Left cardiac atrium (tissue), 4 donors: ENCODE results near the gene C14orf180. TPM values are rescaled to one million over a fixed set of nuclear protein-coding genes. Genes with fewer than 3 reads are reported as not detected.

Experiments
- ATAC-seq, 2 donors: fragments of 200-7000 bp; cut with Tn5 transposase; one replicate each; pipeline ENCODE4 v1.9.1; 2020; ENCODE audit warnings: mild to moderate bottlenecking in 2 of 2, moderate library complexity in 2 of 2
- DNase-seq: peaks from one replicate; pipeline ENCODE4 v3.0.0-alpha.2; 2020
- intact Hi-C, 2 donors: fragments of 100-400 bp; cut with DNase I; formaldehyde crosslinking; loops; one replicate each; pipeline versions ENCODE4 v1.14.1 to v1.15.1; 2022 to 2023
- total RNA-seq, 2 donors: library from RNA; stranded (reverse); fragmentation: NEBNext Ultra II Directional; extraction: Animal tissue kit (Norgen Biotek cat#: 25700); gene quantifications; one replicate each; pipeline ENCODE4 v1.2.1, GENCODE V29; 2021
- donor health status: DM: no; HTN: yes; CAD: no.
- donor health status: DM: no; HTN: yes; CAD: no; lungs with severe emphysema.
- donor health status: DM: yes; HTN: yes; CAD: no.
- donor health status: Dilated cardiomyopathy.

Gene C14orf180
- total RNA-seq, 2 donors from 2014 or later = 26.6 to 66.7 TPM

GRCh38 chr14:104559028-104559803 is 20.3 kb upstream of the C14orf180 start:
- ATAC-seq = no peak
- intact Hi-C loops = no loop called here

GRCh38 chr14:104559804-104560585 is 19.6 kb upstream of the C14orf180 start:
- no peak for ATAC-seq
- peak; percentile 6 for DNase-seq
- intact Hi-C loops = loop anchor here in 1 of 2 donors (5.0 to 10.0 kb wide), 2 partner anchors 423 to 485 kb away; partner anchors contain the start of gene KIF26A

More at GRCh38 chr14:104559028-104559803, 20.3 kb upstream of the C14orf180 start:
- peak; percentile 12 for DNase-seq

GRCh38 chr14:104560586-104560945 is 19.0 kb upstream of the C14orf180 start:
- intact Hi-C loops = loop anchor here in 1 of 2 donors (5.0 to 10.0 kb wide), 2 partner anchors 423 to 486 kb away; partner anchors contain the start of gene KIF26A
- no peak for ATAC-seq
- DNase-seq = peak; percentile 4

- no peak for ATAC-seq
- DNase-seq = peak; percentile 10
- intact Hi-C loops = loop anchor here in 1 of 2 donors (5.0 to 10.0 kb wide), 2 partner anchors 424 to 486 kb away; partner anchors contain the start of gene KIF26A
Observed at GRCh38 chr14:104561124-104561557, 18.4 kb upstream of the C14orf180 start.

GRCh38 chr14:104561632-104562495 is 17.7 kb upstream of the C14orf180 start:
- intact Hi-C loops = loop anchor here in 1 of 2 donors (5.0 to 10.0 kb wide), 2 partner anchors 425 to 487 kb away; partner anchors contain the start of gene KIF26A
- ATAC-seq (no peak), DNase-seq (peak; percentile 8)

- no peak for ATAC-seq
- intact Hi-C loops = loop anchor here in 1 of 2 donors (5.0 to 10.0 kb wide), 2 partner anchors 425 to 488 kb away; partner anchors contain the start of gene KIF26A
- peak; percentile 8 for DNase-seq
Observed at GRCh38 chr14:104562606-104563005, 17.0 kb upstream of the C14orf180 start.

GRCh38 chr14:104563191-104563741 is 16.3 kb upstream of the C14orf180 start:
- DNase-seq = no peak
- intact Hi-C loops = loop anchor here in 1 of 2 donors (5.0 to 10.0 kb wide), 2 partner anchors 426 to 488 kb away; partner anchors contain the start of gene KIF26A
- peak in 1 of 2 donors; percentile 16 for ATAC-seq

- intact Hi-C loops = loop anchor here (2.0 to 10.0 kb wide), 3 partner anchors 427 to 489 kb away; partner anchors contain the start of gene KIF26A (in 1 of the 2)
- ATAC-seq (peak; percentile 81 to 86), DNase-seq (peak; percentile 81)
Observed at GRCh38 chr14:104563742-104564615, 15.6 kb upstream of the C14orf180 start.

GRCh38 chr14:104564744-104565679 is 14.6 kb upstream of the C14orf180 start:
- no peak for ATAC-seq
- intact Hi-C loops = loop anchor here (2.0 to 10.0 kb wide), 3 partner anchors 428 to 490 kb away; partner anchors contain the start of gene KIF26A (in 1 of the 2)

GRCh38 chr14:104567141-104567956 is 12.2 kb upstream of the C14orf180 start:
- no peak for DNase-seq
- ATAC-seq = no peak
- intact Hi-C loops = loop anchor here in 1 of 2 donors (10.0 kb wide), 1 partner anchor 493 kb away; no protein-coding TSS in a partner anchor

More at GRCh38 chr14:104564744-104565679, 14.6 kb upstream of the C14orf180 start:
- no peak for DNase-seq

- ATAC-seq = no peak
- intact Hi-C loops = loop anchor here in 1 of 2 donors (10.0 kb wide), 1 partner anchor 493 kb away; no protein-coding TSS in a partner anchor
- DNase-seq = no peak
Observed at GRCh38 chr14:104567957-104568225, 11.7 kb upstream of the C14orf180 start.

GRCh38 chr14:104568620-104569019 is 10.9 kb upstream of the C14orf180 start:
- ATAC-seq (no peak), DNase-seq (no peak)
- intact Hi-C loops = loop anchor here in 1 of 2 donors (10.0 kb wide), 1 partner anchor 494 kb away; no protein-coding TSS in a partner anchor

GRCh38 chr14:104569435-104569834 is 10.1 kb upstream of the C14orf180 start:
- intact Hi-C loops = loop anchor here in 1 of 2 donors (10.0 kb wide), 1 partner anchor 495 kb away; no protein-coding TSS in a partner anchor
- no peak for ATAC-seq
- DNase-seq = no peak

- ATAC-seq (peak in 1 of 2 donors; percentile 2), DNase-seq (no peak)
- intact Hi-C loops = no loop called here
Observed at GRCh38 chr14:104571246-104571645, 8.3 kb upstream of the C14orf180 start.

- intact Hi-C loops = no loop called here
- no peak for DNase-seq
- peak; percentile 18 to 36 for ATAC-seq
Observed at GRCh38 chr14:104572024-104572626, 7.4 kb upstream of the C14orf180 start.
